ENCODE data around the gene NKAIN2. TPM values are rescaled to one million over a fixed set of nuclear protein-coding genes. Genes with fewer than 3 reads are reported as not detected.

Gene NKAIN2
- total and polyA plus RNA-seq, 9 of the 15 experiments (the other 6 are each of a cell fraction or from before 2014, with no cell fraction given): not detected

- TF ChIP-seq TSHZ1 (CRISPR knock-in tag; IDR thresholded peaks at IDR 0.05) (no peak), RFX1 (IDR thresholded peaks at IDR 0.05) (no peak), NFRKB (IDR thresholded peaks at IDR 0.05; ENCODE audit: low read depth) (no peak), SNIP1 (IDR thresholded peaks at IDR 0.05; ENCODE audit: low read depth) (no peak), CBX5 (IDR thresholded peaks at IDR 0.05; ENCODE audit: borderline replicate concordance, low read depth) (no peak), DMBX1 (CRISPR knock-in tag; IDR thresholded peaks at IDR 0.05; ENCODE audit: borderline replicate concordance) (no peak)
These were observed 987.5 kb downstream of the NKAIN2 start (continued) for GRCh38 chr6:124791156-124791555.

- H3K36me3 ChIP-seq (ENCODE audit: control insufficient read depth, insufficient read depth, low read length): no peaks in the 10 kb centered on the region
- ChIA-PET POLR2A (no interaction called here), CTCF (ENCODE audit: low intra/inter-chr PET ratio) (no interaction called here)
- H3K9me3 ChIP-seq (replicated peaks; ENCODE audit: control insufficient read depth, insufficient read depth, low read depth, low read length): no peaks in the 10 kb centered on the region
- H3K9ac ChIP-seq (ENCODE audit: insufficient read depth in 1 of 2, low read depth in 2 of 2, low read length in 2 of 2): no peak overlapping the region
- intact Hi-C loops (cut with micrococcal nuclease) (no loop called here), in situ Hi-C loops (cut with MboI) (no loop called here)
- FAIRE-seq: peak; percentile 19
- no peaks in the 10 kb centered on the region for H3K9me1 ChIP-seq (ENCODE audit: control insufficient read depth, insufficient read depth, low read length)
- ATAC-seq: no peak
- WGBS (ENCODE audit: insufficient coverage, low coverage, missing lambda C conversion rate): 0% methylated on average over 2 of the region's 2 CpGs
- H4K20me1 ChIP-seq (replicated peaks; ENCODE audit: control insufficient read depth, insufficient read depth, low read length): no peaks in the 10 kb centered on the region
- DNase-seq (ENCODE audit: extremely low read depth in 1 of 4, low spot score in 3 of 4): no peak
- no peak overlapping the region for H2AFZ ChIP-seq (ENCODE audit: low read depth, low read length)
- H3K4me2 ChIP-seq (ENCODE audit: insufficient read depth, low read length): no peak overlapping the region
- H3K4me1 ChIP-seq (replicated peaks in 1 of 2; ENCODE audit: control insufficient read depth in 2 of 2, insufficient read depth in 2 of 2, low read length in 2 of 2): no peaks in the 10 kb centered on the region
- no peaks in the 10 kb centered on the region for H3K27me3 ChIP-seq (ENCODE audit: control insufficient read depth in 2 of 2, insufficient read depth in 2 of 2, low read length in 2 of 2)
- no peak for TF ChIP-seq GABPB2 (CRISPR knock-in tag; conservative IDR thresholded peaks at IDR 0.05)
- no peak for TF ChIP-seq ZFP30 (CRISPR knock-in tag; IDR thresholded peaks at IDR 0.05; ENCODE audit: borderline replicate concordance)
- no peak for TF ChIP-seq ZNF79 (CRISPR knock-in tag; IDR thresholded peaks at IDR 0.05; ENCODE audit: low read depth)
- no peak for TF ChIP-seq BCL6 (CRISPR knock-in tag; IDR thresholded peaks at IDR 0.05)
- TF ChIP-seq ARHGAP35 (IDR thresholded peaks at IDR 0.05; ENCODE audit: partially characterized antibody): no peak
- no peak for TF ChIP-seq ZNF354B (CRISPR knock-in tag; IDR thresholded peaks at IDR 0.05)
- TF ChIP-seq TFE3 (CRISPR knock-in tag; IDR thresholded peaks at IDR 0.05): no peak
- TF ChIP-seq ZNF586 (CRISPR knock-in tag; conservative IDR thresholded peaks at IDR 0.05): no peak
- no peak for TF ChIP-seq ILF3 (IDR thresholded peaks at IDR 0.05; ENCODE audit: borderline replicate concordance)
- no peak for TF ChIP-seq HLTF (IDR thresholded peaks at IDR 0.05)
- no peak for TF ChIP-seq ZNF395 (CRISPR knock-in tag; IDR thresholded peaks at IDR 0.05)
- no peak for TF ChIP-seq ZNF311 (CRISPR knock-in tag; IDR thresholded peaks at IDR 0.05)
- no TSS peak for BruUV-seq (replicated peaks)
- no peak overlapping the region for H3K27ac ChIP-seq (ENCODE audit: extremely low read depth, low read depth, low read length)
- H3K4me3 ChIP-seq: no peak overlapping the region
- no peaks in the 10 kb centered on the region for H3K79me2 ChIP-seq (ENCODE audit: control insufficient read depth, insufficient read depth, low read length)
These were observed 988.7 kb downstream of the NKAIN2 start for GRCh38 chr6:124792386-124792785.
